Measurements from ENCODE around the gene ROMO1.

DNA sequence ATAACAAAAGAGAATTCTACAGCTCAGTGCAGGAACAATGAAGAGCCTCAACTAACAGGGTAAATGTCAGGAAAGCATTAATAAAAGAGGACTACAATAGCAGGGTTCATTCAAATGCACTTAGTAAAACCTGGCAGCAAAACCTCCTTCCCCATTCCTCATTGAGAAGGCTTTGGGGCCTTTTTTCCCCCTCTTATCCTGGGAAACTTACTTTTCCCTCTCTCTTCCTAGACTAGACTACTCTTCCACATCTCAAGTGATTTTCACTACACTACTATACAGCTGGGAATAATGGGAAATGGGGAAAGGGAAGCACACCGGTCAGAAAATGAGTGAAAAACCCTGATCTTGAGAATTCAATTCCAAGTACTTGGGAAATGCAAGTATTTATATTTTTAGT, 10.1 kb downstream of the ROMO1 start:
- TF ChIP-seq, protein P1, sequence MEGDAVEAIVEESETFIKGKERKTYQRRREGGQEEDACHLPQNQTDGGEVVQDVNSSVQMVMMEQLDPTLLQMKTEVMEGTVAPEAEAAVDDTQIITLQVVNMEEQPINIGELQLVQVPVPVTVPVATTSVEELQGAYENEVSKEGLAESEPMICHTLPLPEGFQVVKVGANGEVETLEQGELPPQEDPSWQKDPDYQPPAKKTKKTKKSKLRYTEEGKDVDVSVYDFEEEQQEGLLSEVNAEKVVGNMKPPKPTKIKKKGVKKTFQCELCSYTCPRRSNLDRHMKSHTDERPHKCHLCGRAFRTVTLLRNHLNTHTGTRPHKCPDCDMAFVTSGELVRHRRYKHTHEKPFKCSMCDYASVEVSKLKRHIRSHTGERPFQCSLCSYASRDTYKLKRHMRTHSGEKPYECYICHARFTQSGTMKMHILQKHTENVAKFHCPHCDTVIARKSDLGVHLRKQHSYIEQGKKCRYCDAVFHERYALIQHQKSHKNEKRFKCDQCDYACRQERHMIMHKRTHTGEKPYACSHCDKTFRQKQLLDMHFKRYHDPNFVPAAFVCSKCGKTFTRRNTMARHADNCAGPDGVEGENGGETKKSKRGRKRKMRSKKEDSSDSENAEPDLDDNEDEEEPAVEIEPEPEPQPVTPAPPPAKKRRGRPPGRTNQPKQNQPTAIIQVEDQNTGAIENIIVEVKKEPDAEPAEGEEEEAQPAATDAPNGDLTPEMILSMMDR (conservative IDR thresholded peaks at IDR 0.05; ENCODE audit: low read depth in 2 of 2), result no peak
- TF ChIP-seq EZH2 (IDR thresholded peaks at IDR 0.05; ENCODE audit: low read depth, unreplicated experiment) (no peak), CREB1 (CRISPR knock-in tag; IDR thresholded peaks at IDR 0.05; ENCODE audit: low read depth) (no peak), POLR2AphosphoS5 (IDR thresholded peaks at IDR 0.05; ENCODE audit: low read depth) (no peak), NANOG (IDR thresholded peaks at IDR 0.05; ENCODE audit: borderline replicate concordance) (no peak), JUNB (IDR thresholded peaks at IDR 0.05; ENCODE audit: unreplicated experiment) (no peak), STAT1 (IDR thresholded peaks at IDR 0.05; ENCODE audit: unreplicated experiment) (no peak)
- TF ChIP-seq, protein P2, sequence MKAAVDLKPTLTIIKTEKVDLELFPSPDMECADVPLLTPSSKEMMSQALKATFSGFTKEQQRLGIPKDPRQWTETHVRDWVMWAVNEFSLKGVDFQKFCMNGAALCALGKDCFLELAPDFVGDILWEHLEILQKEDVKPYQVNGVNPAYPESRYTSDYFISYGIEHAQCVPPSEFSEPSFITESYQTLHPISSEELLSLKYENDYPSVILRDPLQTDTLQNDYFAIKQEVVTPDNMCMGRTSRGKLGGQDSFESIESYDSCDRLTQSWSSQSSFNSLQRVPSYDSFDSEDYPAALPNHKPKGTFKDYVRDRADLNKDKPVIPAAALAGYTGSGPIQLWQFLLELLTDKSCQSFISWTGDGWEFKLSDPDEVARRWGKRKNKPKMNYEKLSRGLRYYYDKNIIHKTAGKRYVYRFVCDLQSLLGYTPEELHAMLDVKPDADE (IDR thresholded peaks at IDR 0.05), result no peak
- TF ChIP-seq, protein P3, sequence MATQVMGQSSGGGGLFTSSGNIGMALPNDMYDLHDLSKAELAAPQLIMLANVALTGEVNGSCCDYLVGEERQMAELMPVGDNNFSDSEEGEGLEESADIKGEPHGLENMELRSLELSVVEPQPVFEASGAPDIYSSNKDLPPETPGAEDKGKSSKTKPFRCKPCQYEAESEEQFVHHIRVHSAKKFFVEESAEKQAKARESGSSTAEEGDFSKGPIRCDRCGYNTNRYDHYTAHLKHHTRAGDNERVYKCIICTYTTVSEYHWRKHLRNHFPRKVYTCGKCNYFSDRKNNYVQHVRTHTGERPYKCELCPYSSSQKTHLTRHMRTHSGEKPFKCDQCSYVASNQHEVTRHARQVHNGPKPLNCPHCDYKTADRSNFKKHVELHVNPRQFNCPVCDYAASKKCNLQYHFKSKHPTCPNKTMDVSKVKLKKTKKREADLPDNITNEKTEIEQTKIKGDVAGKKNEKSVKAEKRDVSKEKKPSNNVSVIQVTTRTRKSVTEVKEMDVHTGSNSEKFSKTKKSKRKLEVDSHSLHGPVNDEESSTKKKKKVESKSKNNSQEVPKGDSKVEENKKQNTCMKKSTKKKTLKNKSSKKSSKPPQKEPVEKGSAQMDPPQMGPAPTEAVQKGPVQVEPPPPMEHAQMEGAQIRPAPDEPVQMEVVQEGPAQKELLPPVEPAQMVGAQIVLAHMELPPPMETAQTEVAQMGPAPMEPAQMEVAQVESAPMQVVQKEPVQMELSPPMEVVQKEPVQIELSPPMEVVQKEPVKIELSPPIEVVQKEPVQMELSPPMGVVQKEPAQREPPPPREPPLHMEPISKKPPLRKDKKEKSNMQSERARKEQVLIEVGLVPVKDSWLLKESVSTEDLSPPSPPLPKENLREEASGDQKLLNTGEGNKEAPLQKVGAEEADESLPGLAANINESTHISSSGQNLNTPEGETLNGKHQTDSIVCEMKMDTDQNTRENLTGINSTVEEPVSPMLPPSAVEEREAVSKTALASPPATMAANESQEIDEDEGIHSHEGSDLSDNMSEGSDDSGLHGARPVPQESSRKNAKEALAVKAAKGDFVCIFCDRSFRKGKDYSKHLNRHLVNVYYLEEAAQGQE (IDR thresholded peaks at IDR 0.05; ENCODE audit: unreplicated experiment), result no peak

Data from GM23338 (cell line).